PC-3 (cell line): ENCODE results near the gene AFF2.

Experiments
- CTCF ChIP-seq: fragments of 300-600 bp; sonication (generic); conservative IDR thresholded peaks from 2 replicates; pipeline ENCODE4 v1.5.1; 2017; ENCODE audit warnings: antibody characterized with exemption, low read depth, mild to moderate bottlenecking, low read length
- EZH2 ChIP-seq: fragments of 300-600 bp; sonication (generic); IDR thresholded peaks from one replicate; pipeline ENCODE4 v1.6.1; 2017; ENCODE audit warnings: antibody characterized with exemption, mild to moderate bottlenecking, low read length; ENCODE audit not compliant: unreplicated experiment

- no peak for TF ChIP-seq CTCF
- no peak for TF ChIP-seq EZH2
These were observed 74.0 kb downstream of the AFF2 start for GRCh38 chrX:148574237-148574973.
